Right lobe of liver (tissue), 4 donors: Measurements from ENCODE around the gene NADSYN1.

Source experiments
- CTCF ChIP-seq, 4 donors: fragments of 200-600 bp in 3 of 4; fragments of 450-650 bp in 1 of 4; IDR thresholded peaks; one replicate each; pipeline versions ENCODE4 v1.5.1 to v1.8.0; 2016 to 2022; ENCODE audit warnings: antibody characterized with exemption in 4 of 4, mild to moderate bottlenecking in 2 of 4
- POLR2A ChIP-seq: fragments of 450-650 bp; IDR thresholded peaks from one replicate; pipeline ENCODE4 v1.6.1; 2017; ENCODE audit warnings: antibody characterized with exemption, mild to moderate bottlenecking
- donor health status: DM: no; HTN: no; CAD: no.
- donor health status: DM: no; HTN: no; CAD: no.
- donor health status: DM: no; HTN: yes; CAD: no.

- no peak for TF ChIP-seq POLR2A
- TF ChIP-seq CTCF (IDR thresholded peaks at IDR 0.05) = no peak
Observed at GRCh38 chr11:71472357-71472885, 19.4 kb downstream of the NADSYN1 start.
